ENCODE measurements around the gene BMPR2. TPM values are rescaled to one million over a fixed set of nuclear protein-coding genes. Genes with fewer than 3 reads are reported as not detected.
"Not testable (repeated sequence)": the region's sequence is repeated elsewhere in the genome, so short reads cannot be mapped to it uniquely, and the experiment has no call there.

The BMPR2 gene
- polyA plus RNA-seq, 1 donor from 2014 or later: 4.7 TPM

GRCh38 chr2:202411097-202411496 lies 35.0 kb downstream of the BMPR2 start:
- Mint-ChIP-seq H3K4me1 (peaks cover 0 to 3% (median 3%) of the 10 kb centered on the region in 3 donors), H3K27me3 (no peaks in the 10 kb centered on the region), H3K4me3 (no peak overlapping the region), H3K9me3 (no peaks in the 10 kb centered on the region), H3K36me3 (peaks cover 9% of the 10 kb centered on the region), H3K27ac (no peak overlapping the region)

GRCh38 chr2:202418027-202418426 lies 41.9 kb downstream of the BMPR2 start:
- Mint-ChIP-seq H3K27ac (no peak overlapping the region), H3K9me3 (no peaks in the 10 kb centered on the region), H3K36me3 (peaks cover 10% of the 10 kb centered on the region)

GRCh38 chr2:202418511-202418910 lies 42.4 kb downstream of the BMPR2 start:
- Mint-ChIP-seq H3K36me3 (peaks cover 9% of the 10 kb centered on the region), H3K27ac (no peak overlapping the region), H3K9me3 (no peaks in the 10 kb centered on the region), H3K4me1 (peaks cover 0 to 13% (median 5%) of the 10 kb centered on the region in 3 donors), H3K4me3 (peak overlapping the region in 1 of 4 donors; percentile 22), H3K27me3 (no peaks in the 10 kb centered on the region)

More at GRCh38 chr2:202418027-202418426, 41.9 kb downstream of the BMPR2 start:
- H3K4me3 Mint-ChIP-seq: no peak overlapping the region
- H3K27me3 Mint-ChIP-seq: no peaks in the 10 kb centered on the region
- peaks cover 0 to 13% (median 5%) of the 10 kb centered on the region in 3 donors for H3K4me1 Mint-ChIP-seq

- H3K36me3 Mint-ChIP-seq: peaks cover 9% of the 10 kb centered on the region
- peaks cover 2% of the 10 kb centered on the region for H3K27me3 Mint-ChIP-seq
- H3K27ac Mint-ChIP-seq: no peak overlapping the region
- peaks cover 6 to 12% (median 8%) of the 10 kb centered on the region in 3 donors for H3K4me1 Mint-ChIP-seq
- peaks cover 0 to 5% (median 4%) of the 10 kb centered on the region in 3 donors for H3K9me3 Mint-ChIP-seq
- no peak overlapping the region for H3K4me3 Mint-ChIP-seq
Observed at GRCh38 chr2:202423139-202423538, 47.0 kb downstream of the BMPR2 start.

- H3K27me3 Mint-ChIP-seq: peaks cover 2% of the 10 kb centered on the region
- peaks cover 8% of the 10 kb centered on the region for H3K36me3 Mint-ChIP-seq
- peaks cover 8 to 18% (median 13%) of the 10 kb centered on the region in 3 donors for H3K9me3 Mint-ChIP-seq
- peak overlapping the region in 1 of 3 donors; percentile 12 for H3K27ac Mint-ChIP-seq
- peaks cover 5 to 6% (median 6%) of the 10 kb centered on the region in 3 donors for H3K4me1 Mint-ChIP-seq
- H3K4me3 Mint-ChIP-seq: peak overlapping the region in 1 of 4 donors; percentile 20
Observed at GRCh38 chr2:202425036-202425435, 48.9 kb downstream of the BMPR2 start.

- Mint-ChIP-seq H3K27ac (peak overlapping the region in 1 of 3 donors; percentile 13), H3K4me1 (peaks cover 6 to 7% (median 6%) of the 10 kb centered on the region in 3 donors), H3K9me3 (peaks cover 8 to 18% (median 13%) of the 10 kb centered on the region in 3 donors), H3K27me3 (peaks cover 2% of the 10 kb centered on the region), H3K36me3 (peaks cover 11% of the 10 kb centered on the region), H3K4me3 (no peak overlapping the region)
Observed at GRCh38 chr2:202426751-202427150, 50.6 kb downstream of the BMPR2 start.

GRCh38 chr2:202429164-202429980 lies 53.2 kb downstream of the BMPR2 start:
- Mint-ChIP-seq H3K36me3 (peaks cover 8% of the 10 kb centered on the region), H3K4me1 (peaks cover 4 to 7% (median 6%) of the 10 kb centered on the region in 3 donors), H3K27me3 (peaks cover 2% of the 10 kb centered on the region), H3K27ac (no peak overlapping the region), H3K4me3 (no peak overlapping the region), H3K9me3 (peaks cover 8 to 18% (median 13%) of the 10 kb centered on the region in 3 donors)

GRCh38 chr2:202432776-202433175 lies 56.6 kb downstream of the BMPR2 start:
- H3K9me3 Mint-ChIP-seq: peaks cover 8 to 14% (median 8%) of the 10 kb centered on the region in 3 donors
- no peaks in the 10 kb centered on the region for H3K27me3 Mint-ChIP-seq
- no peak overlapping the region for H3K4me3 Mint-ChIP-seq
- H3K4me1 Mint-ChIP-seq: peaks cover 0 to 2% (median 1%) of the 10 kb centered on the region in 3 donors
- H3K36me3 Mint-ChIP-seq: peaks cover 6% of the 10 kb centered on the region
- no peak overlapping the region for H3K27ac Mint-ChIP-seq

GRCh38 chr2:202434472-202434871 lies 58.3 kb downstream of the BMPR2 start:
- no peak overlapping the region for H3K4me3 Mint-ChIP-seq
- peaks cover 1 to 3% (median 2%) of the 10 kb centered on the region in 3 donors for H3K9me3 Mint-ChIP-seq
- peaks cover 8% of the 10 kb centered on the region for H3K36me3 Mint-ChIP-seq
- H3K27me3 Mint-ChIP-seq: no peaks in the 10 kb centered on the region
- H3K4me1 Mint-ChIP-seq: peaks cover 0 to 1% (median 0%) of the 10 kb centered on the region in 3 donors
- H3K27ac Mint-ChIP-seq: no peak overlapping the region

GRCh38 chr2:202436626-202437025 lies 60.5 kb downstream of the BMPR2 start:
- H3K27ac Mint-ChIP-seq: no peak overlapping the region

GRCh38 chr2:202440117-202440516 lies 64.0 kb downstream of the BMPR2 start:
- H3K9me3 Mint-ChIP-seq, H3K4me3 Mint-ChIP-seq, H3K27ac Mint-ChIP-seq, H3K27me3 Mint-ChIP-seq, H3K4me1 Mint-ChIP-seq: not testable (repeated sequence)
- peaks cover 11% of the 10 kb centered on the region for H3K36me3 Mint-ChIP-seq

More at GRCh38 chr2:202436626-202437025, 60.5 kb downstream of the BMPR2 start:
- peaks cover 5% of the 10 kb centered on the region for H3K36me3 Mint-ChIP-seq
- no peaks in the 10 kb centered on the region for H3K9me3 Mint-ChIP-seq
- no peaks in the 10 kb centered on the region for H3K4me1 Mint-ChIP-seq
- no peak overlapping the region for H3K4me3 Mint-ChIP-seq
- no peaks in the 10 kb centered on the region for H3K27me3 Mint-ChIP-seq

GRCh38 chr2:202442882-202443281 lies 66.8 kb downstream of the BMPR2 start:
- Mint-ChIP-seq H3K36me3 (peaks cover 11% of the 10 kb centered on the region), H3K9me3 (peaks cover 0 to 2% (median 0%) of the 10 kb centered on the region in 3 donors), H3K27ac (no peak overlapping the region), H3K4me1 (peaks cover 0 to 3% (median 3%) of the 10 kb centered on the region in 3 donors), H3K4me3 (no peak overlapping the region), H3K27me3 (no peaks in the 10 kb centered on the region)

GRCh38 chr2:202444000-202444399 lies 67.9 kb downstream of the BMPR2 start:
- peaks cover 8% of the 10 kb centered on the region for H3K36me3 Mint-ChIP-seq
- no peak overlapping the region for H3K4me3 Mint-ChIP-seq
- H3K27ac Mint-ChIP-seq: no peak overlapping the region
- H3K27me3 Mint-ChIP-seq: no peaks in the 10 kb centered on the region
- H3K9me3 Mint-ChIP-seq: peaks cover 0 to 2% (median 0%) of the 10 kb centered on the region in 3 donors
- H3K4me1 Mint-ChIP-seq: peaks cover 0 to 4% (median 3%) of the 10 kb centered on the region in 3 donors

GRCh38 chr2:202449344-202449743 lies 73.2 kb downstream of the BMPR2 start:
- H3K36me3 Mint-ChIP-seq: peaks cover 6% of the 10 kb centered on the region
- H3K9me3 Mint-ChIP-seq: no peaks in the 10 kb centered on the region
- peaks cover 3 to 5% (median 3%) of the 10 kb centered on the region in 3 donors for H3K4me1 Mint-ChIP-seq
- no peak overlapping the region for H3K27ac Mint-ChIP-seq
- H3K4me3 Mint-ChIP-seq: no peak overlapping the region
- peaks cover 2% of the 10 kb centered on the region for H3K27me3 Mint-ChIP-seq

GRCh38 chr2:202450785-202451184 lies 74.7 kb downstream of the BMPR2 start:
- peaks cover 3 to 5% (median 3%) of the 10 kb centered on the region in 3 donors for H3K4me1 Mint-ChIP-seq
- no peaks in the 10 kb centered on the region for H3K9me3 Mint-ChIP-seq
- H3K4me3 Mint-ChIP-seq: no peak overlapping the region
- peaks cover 2% of the 10 kb centered on the region for H3K27me3 Mint-ChIP-seq
- H3K27ac Mint-ChIP-seq: no peak overlapping the region
- peaks cover 8% of the 10 kb centered on the region for H3K36me3 Mint-ChIP-seq
